ENCODE data around the gene MRGPRG. TPM values are rescaled to one million over a fixed set of nuclear protein-coding genes. Genes with fewer than 3 reads are reported as not detected.

The MRGPRG gene
- total and polyA plus RNA-seq, 2 experiments from 2014 or later, result not detected

Other genes starting within 250 kb of the MRGPRG start
- gene NAP1L4, start 226.5 kb downstream of the MRGPRG start, total RNA-seq, result 75.7 and 79.0 TPM in 2 replicates
- 101 and 118 TPM in 2 replicates for gene NAP1L4, start 226.5 kb downstream of the MRGPRG start, polyA plus RNA-seq
- 35.5 and 44.1 TPM in 2 replicates for gene CARS1, start 161.4 kb downstream of the MRGPRG start, total RNA-seq
- gene CARS1, start 161.4 kb downstream of the MRGPRG start, polyA plus RNA-seq, result 41.8 and 42.0 TPM in 2 replicates
- 8.7 and 9.0 TPM in 2 replicates for gene OSBPL5, start 53.5 kb downstream of the MRGPRG start, total RNA-seq
- gene OSBPL5, start 53.5 kb downstream of the MRGPRG start, polyA plus RNA-seq, result 9.8 and 12.5 TPM in 2 replicates
- not detected in 2 replicates for gene MRGPRE, start 13.6 kb upstream of the MRGPRG start, total RNA-seq
- gene MRGPRE, start 13.6 kb upstream of the MRGPRG start, polyA plus RNA-seq, result not detected in 2 replicates
- 33.2 and 44.1 TPM in 2 replicates for gene ZNF195, start 160.3 kb upstream of the MRGPRG start, total RNA-seq
- gene ZNF195, start 160.3 kb upstream of the MRGPRG start, polyA plus RNA-seq, result 27.5 and 28.2 TPM in 2 replicates

All from hepatocyte (in vitro differentiated cells).